Karpas-422 (cell line): ENCODE data around the gene PCBP4. TPM values are rescaled to one million over a fixed set of nuclear protein-coding genes. Genes with fewer than 3 reads are reported as not detected.

Experiments
- DNase-seq: peaks from one replicate; pipeline ENCODE4 v3.0.0-alpha.2; 2015
- H2AFZ ChIP-seq: fragments of 200-600 bp; sonication (generic); 2 replicates; pipeline ENCODE4 v1.6.1; 2014; ENCODE audit warnings: antibody characterized with exemption, low read length, mixed read lengths
- H3K27ac ChIP-seq: fragments of 200-600 bp; sonication (generic); 2 replicates; pipeline ENCODE4 v1.5.1; 2014; ENCODE audit warnings: mild to moderate bottlenecking, low read length, moderate library complexity
- H3K27me3 ChIP-seq: fragments of 200-600 bp; sonication (generic); 2 replicates; pipeline ENCODE4 v1.6.1; 2014; ENCODE audit warnings: low read length, mixed read lengths
- H3K36me3 ChIP-seq: fragments of 200-600 bp; sonication (generic); 2 replicates; pipeline ENCODE4 v1.6.1; 2014; ENCODE audit warnings: low read length, mixed read lengths; ENCODE audit not compliant: insufficient read depth
- H3K4me1 ChIP-seq: fragments of 200-600 bp; sonication (generic); 2 replicates; pipeline ENCODE4 v1.6.1; 2014; ENCODE audit warnings: mild to moderate bottlenecking, low read length, mixed read lengths
- H3K4me2 ChIP-seq: fragments of 200-600 bp; sonication (generic); 2 replicates; pipeline ENCODE4 v1.6.1; 2014; ENCODE audit warnings: low read length, low read depth, mild to moderate bottlenecking; ENCODE audit not compliant: poor library complexity, severe bottlenecking
- H3K4me3 ChIP-seq: fragments of 200-600 bp; sonication (generic); 2 replicates; pipeline ENCODE4 v1.5.1; 2014; ENCODE audit warnings: mild to moderate bottlenecking, antibody characterized with exemption, low read length, mixed read lengths
- H3K79me2 ChIP-seq: fragments of 200-600 bp; sonication (generic); 2 replicates; pipeline ENCODE4 v1.6.1; 2014; ENCODE audit warnings: mild to moderate bottlenecking, low read length, mixed read lengths
- H3K9ac ChIP-seq: fragments of 200-600 bp; sonication (generic); 2 replicates; pipeline ENCODE4 v1.6.0; 2014; ENCODE audit warnings: low read length
- H3K9me2 ChIP-seq: fragments of 200-600 bp; sonication (generic), shearing (Covaris generic); replicated peaks from 2 replicates; pipeline ENCODE4 v1.6.0; 2014; ENCODE audit warnings: mild to moderate bottlenecking, low read length, moderate library complexity; ENCODE audit not compliant: insufficient read depth
- H3K9me3 ChIP-seq: fragments of 300-700, 200-600 bp; sonication (generic); 2 replicates; pipeline ENCODE4 v1.6.1; 2014; ENCODE audit warnings: low read length, mixed read lengths
- H4K20me1 ChIP-seq: fragments of 200-600 bp; sonication (generic); 2 replicates; pipeline ENCODE4 v1.6.1; 2014; ENCODE audit warnings: mild to moderate bottlenecking, antibody characterized with exemption, low read length, low read depth; ENCODE audit not compliant: insufficient read depth
- total RNA-seq: library from RNA; depleted of rRNA; stranded (reverse); fragments of >200 nt; shearing (Covaris generic); gene quantifications from 2 replicates; pipeline ENCODE4 v1.2.3, GENCODE V29; 2014; ENCODE audit warnings: low replicate concordance

The PCBP4 gene
- total RNA-seq, 1 experiment from 2014 or later: 17.9 TPM

DNA sequence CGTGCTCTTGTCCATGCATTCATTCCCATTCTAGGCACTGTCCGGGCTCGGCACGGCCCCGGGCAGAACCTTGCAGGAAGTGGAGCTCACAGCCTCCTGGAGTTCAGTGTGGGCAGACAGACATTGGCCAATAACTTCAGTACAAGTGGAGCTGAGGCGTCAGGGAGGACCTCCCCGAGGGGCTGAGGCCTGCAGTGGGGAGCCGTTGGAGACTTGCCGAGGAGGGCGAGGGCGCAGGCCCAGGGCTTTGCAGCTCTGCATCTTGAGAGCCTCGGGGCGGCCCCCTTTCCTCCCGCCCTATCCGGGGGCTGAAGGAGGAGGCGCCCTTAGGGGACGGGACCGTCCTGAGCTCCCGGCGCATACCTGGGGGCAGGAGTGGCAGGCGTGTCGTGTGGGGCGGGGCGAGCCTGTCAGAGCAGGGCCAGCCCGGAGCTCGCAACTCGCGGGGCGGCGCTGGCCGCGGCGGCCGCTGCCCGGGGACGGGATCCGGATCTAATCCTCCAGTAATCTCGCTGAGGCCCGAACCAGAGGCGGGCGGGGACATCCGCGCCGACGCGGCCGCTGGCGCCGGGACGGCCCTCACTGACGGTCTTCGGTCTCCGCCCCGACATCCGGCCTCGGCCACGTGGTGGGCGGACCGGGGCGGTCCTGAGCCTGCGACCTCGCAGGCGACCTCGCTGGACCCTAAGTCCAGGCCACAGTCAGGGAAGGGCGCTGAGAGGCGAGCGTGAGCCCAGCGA, 15.8 kb upstream of the PCBP4 start, which contains the start of gene ACY1:
Gene ACY1, plus strand, starts transcription at position 698 of the 740 bp plus-strand sequence. CDS start 530 bp downstream, outside the sequence.
- H2AFZ ChIP-seq: peak within 1 kb of the TSS; percentile 63; the same call in 1 of the 2 replicates
- H3K4me1 ChIP-seq: peaks cover 35% of the 10 kb centered on the region

DNA sequence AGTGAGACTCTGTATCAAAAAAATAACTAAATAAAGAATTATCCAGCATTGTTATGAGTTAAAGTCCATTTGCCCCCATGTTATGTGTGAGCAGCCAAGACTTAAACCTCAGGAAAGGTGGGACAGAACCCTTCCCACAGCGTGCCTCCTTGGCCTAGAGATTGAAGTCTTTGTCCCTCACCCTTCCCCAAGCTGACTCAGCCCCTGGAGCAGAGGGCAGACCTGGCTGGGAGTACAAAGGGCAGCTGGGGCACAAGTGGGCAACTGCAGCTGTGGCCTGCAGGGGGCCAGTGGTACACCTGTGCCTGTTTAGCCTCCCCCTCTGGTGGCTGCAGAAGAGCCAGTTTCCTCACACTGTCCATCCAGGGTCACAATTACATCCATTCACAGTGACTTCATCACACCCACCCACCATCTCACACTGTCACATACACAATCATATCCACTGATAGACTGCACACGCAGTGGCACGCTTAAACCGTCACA, 15.1 kb upstream of the PCBP4 start:
- peak overlapping the region; percentile 83 for H3K4me3 ChIP-seq
- peaks cover 35% of the 10 kb centered on the region for H3K4me1 ChIP-seq
- peak; percentile 79 for DNase-seq
- no peaks in the 10 kb centered on the region for H3K27me3 ChIP-seq
- H3K79me2 ChIP-seq: peaks cover 35% of the 10 kb centered on the region
- no peaks in the 10 kb centered on the region for H4K20me1 ChIP-seq
- H3K9me2 ChIP-seq: no peaks in the 10 kb centered on the region
- peak overlapping the region; percentile 82 for H3K9ac ChIP-seq
- no peaks in the 10 kb centered on the region for H3K36me3 ChIP-seq
- peak overlapping the region; percentile 92 for H3K4me2 ChIP-seq
- peak overlapping the region; percentile 85 for H3K27ac ChIP-seq
- peak overlapping the region; percentile 1; the same call in 1 of the 2 replicates for H2AFZ ChIP-seq
- H3K9me3 ChIP-seq: no peaks in the 10 kb centered on the region

More for the DNA sequence above, 15.8 kb upstream of the PCBP4 start, which contains the start of gene ACY1:
- Histone ChIP-seq H3K36me3 (no peaks in the 10 kb centered on the region), H3K27ac (peak within 1 kb of the TSS; percentile 85), H3K27me3 (no peaks in the 10 kb centered on the region), H3K9ac (peak within 1 kb of the TSS; percentile 82), H3K9me3 (no peaks in the 10 kb centered on the region), H4K20me1 (no peaks in the 10 kb centered on the region), H3K4me3 (peak within 1 kb of the TSS; percentile 83), H3K79me2 (peaks cover 30% of the 10 kb centered on the region), H3K9me2 (no peaks in the 10 kb centered on the region), H3K4me2 (peak within 1 kb of the TSS; percentile 92)
- DNase-seq: peak; percentile 93

DNA sequence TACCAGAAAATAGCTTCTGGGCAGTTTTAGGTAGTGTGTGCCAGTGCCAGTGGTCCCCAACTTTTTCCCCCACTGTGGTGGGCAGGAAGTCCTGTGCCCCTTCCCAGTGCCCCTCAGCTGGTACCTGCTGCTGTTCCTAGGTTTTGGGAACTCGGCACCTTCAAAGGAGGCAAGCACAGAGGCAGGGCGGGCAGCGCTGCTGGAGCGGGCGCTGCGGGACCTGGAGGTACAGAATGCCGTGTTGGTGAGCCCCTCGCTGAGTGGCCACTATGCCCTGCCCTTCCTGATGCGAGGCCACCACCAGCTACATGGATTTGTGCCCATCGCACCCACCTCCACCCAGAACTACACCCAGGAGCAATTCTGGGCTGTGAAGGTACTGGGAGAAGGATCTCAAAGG, 13.0 kb upstream of the PCBP4 start:
- no peak overlapping the region for H3K9ac ChIP-seq
- no peak overlapping the region for H2AFZ ChIP-seq
- no peaks in the 10 kb centered on the region for H3K36me3 ChIP-seq
- H3K4me2 ChIP-seq: no peak overlapping the region
- no peak overlapping the region for H3K27ac ChIP-seq
- no peak for DNase-seq
- no peaks in the 10 kb centered on the region for H3K27me3 ChIP-seq
- no peaks in the 10 kb centered on the region for H3K9me2 ChIP-seq
- H3K79me2 ChIP-seq: peaks cover 44% of the 10 kb centered on the region
- peaks cover 47% of the 10 kb centered on the region for H3K4me1 ChIP-seq
- H4K20me1 ChIP-seq: no peaks in the 10 kb centered on the region
- no peak overlapping the region for H3K4me3 ChIP-seq
- H3K9me3 ChIP-seq: no peaks in the 10 kb centered on the region

DNA sequence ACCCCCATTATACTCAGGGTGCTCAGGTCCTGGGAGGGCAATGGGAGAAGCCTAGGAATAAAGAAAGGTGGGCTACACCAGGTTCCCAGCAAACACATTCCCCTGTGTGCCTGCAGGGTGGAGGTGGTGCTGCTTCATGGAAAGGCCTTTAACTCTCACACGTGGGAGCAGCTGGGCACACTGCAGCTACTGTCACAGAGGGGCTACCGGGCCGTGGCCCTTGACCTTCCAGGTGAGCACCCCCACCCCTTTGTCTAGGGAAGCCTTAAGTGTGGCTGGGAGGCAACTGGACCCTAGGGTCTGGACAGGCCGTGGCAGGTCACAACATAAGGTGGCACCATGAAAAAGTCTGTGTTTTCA, 10.9 kb upstream of the PCBP4 start:
- Histone ChIP-seq H3K9ac (no peak overlapping the region), H2AFZ (no peak overlapping the region), H3K36me3 (no peaks in the 10 kb centered on the region), H3K27me3 (no peaks in the 10 kb centered on the region), H3K9me3 (no peaks in the 10 kb centered on the region), H3K4me1 (peaks cover 37% of the 10 kb centered on the region), H3K4me3 (no peak overlapping the region), H3K4me2 (no peak overlapping the region), H3K79me2 (peaks cover 50% of the 10 kb centered on the region), H3K9me2 (no peaks in the 10 kb centered on the region), H3K27ac (no peak overlapping the region), H4K20me1 (no peaks in the 10 kb centered on the region)
- no peak for DNase-seq

DNA sequence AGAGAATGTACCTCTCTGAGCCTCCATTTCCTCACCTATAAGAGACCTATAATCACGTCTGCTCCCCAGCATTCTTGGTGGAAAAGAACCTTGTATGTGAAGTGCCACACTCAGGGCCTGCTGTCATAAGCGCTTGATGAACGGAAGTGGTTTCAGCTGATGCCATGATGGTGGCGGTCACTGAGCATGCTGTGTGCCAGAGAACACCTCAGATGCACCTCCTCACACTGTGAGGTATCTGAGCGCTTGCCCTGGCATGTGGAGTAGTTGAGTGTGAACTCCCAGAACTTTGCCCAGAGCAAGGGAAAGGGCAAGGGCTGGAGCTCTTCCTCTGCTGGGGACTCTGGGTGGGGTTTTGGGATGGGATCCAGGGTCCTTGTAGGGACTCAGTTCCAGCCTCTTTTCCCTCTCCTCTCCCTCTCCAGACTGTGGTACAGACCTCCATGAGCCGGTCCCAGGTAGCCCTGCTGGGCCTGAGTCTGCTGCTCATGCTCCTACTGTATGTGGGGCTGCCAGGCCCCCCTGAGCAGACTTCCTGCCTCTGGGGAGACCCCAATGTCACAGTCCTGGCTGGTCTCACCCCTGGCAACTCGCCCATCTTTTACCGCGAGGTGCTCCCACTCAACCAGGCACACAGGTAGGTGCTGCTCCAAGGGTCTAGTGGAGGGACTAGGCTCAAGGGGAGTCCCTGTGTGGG, 10.3 kb upstream of the PCBP4 start:
- peaks cover 55% of the 10 kb centered on the region for H3K79me2 ChIP-seq
- no peaks in the 10 kb centered on the region for H3K9me3 ChIP-seq
- H3K9me2 ChIP-seq: no peaks in the 10 kb centered on the region
- H3K4me3 ChIP-seq: no peak overlapping the region
- peak overlapping the region; percentile 27; the same call in 1 of the 2 replicates for H3K27ac ChIP-seq
- no peak overlapping the region for H3K9ac ChIP-seq
- no peak for DNase-seq
- H3K4me2 ChIP-seq: no peak overlapping the region
- H3K27me3 ChIP-seq: no peaks in the 10 kb centered on the region
- H4K20me1 ChIP-seq: no peaks in the 10 kb centered on the region
- H2AFZ ChIP-seq: no peak overlapping the region
- H3K36me3 ChIP-seq: no peaks in the 10 kb centered on the region
- peaks cover 34% of the 10 kb centered on the region for H3K4me1 ChIP-seq

DNA sequence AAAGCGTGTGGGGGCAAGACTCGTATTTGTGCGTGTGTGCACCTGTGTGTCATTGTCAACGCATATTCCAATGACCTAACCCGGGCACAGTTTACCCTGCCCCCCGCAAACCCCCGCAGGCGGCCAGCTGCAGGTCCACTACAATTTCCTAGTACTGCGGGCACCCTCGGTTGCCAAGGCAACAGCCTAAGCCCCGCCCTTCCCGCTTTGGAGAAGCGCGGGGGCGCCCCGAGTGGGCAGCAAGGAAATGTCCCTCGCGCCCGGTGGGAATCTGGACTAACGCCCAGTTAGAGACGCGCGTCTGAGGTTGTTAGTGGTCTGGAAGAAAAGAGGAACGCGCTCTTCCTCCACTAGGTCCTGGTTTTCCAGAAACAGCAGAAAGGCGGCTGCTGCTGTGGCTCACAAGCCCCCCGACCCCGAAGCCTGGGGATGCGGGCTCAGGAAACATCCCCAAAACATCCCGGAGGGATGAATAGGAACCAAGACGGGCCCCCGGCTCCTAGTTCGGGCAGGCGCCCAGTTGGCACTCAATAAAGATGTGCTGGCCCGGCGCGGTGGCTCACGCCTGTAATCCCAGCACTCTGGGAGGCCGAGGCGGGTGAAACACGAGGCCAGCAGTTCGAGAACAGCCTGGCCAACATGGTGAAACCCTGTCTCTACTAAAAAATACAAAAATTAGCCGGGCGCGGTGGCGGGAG, 8.7 kb upstream of the PCBP4 start:
- H3K4me2 ChIP-seq: peak overlapping the region; percentile 97
- peaks cover 34% of the 10 kb centered on the region for H3K4me1 ChIP-seq
- H3K27me3 ChIP-seq: no peaks in the 10 kb centered on the region
- H2AFZ ChIP-seq: peak overlapping the region; percentile 76
- H3K9me2 ChIP-seq: no peaks in the 10 kb centered on the region
- peak overlapping the region; percentile 96 for H3K4me3 ChIP-seq
- no peaks in the 10 kb centered on the region for H4K20me1 ChIP-seq
- H3K27ac ChIP-seq: peak overlapping the region; percentile 90
- no peaks in the 10 kb centered on the region for H3K36me3 ChIP-seq
- H3K79me2 ChIP-seq: peaks cover 55% of the 10 kb centered on the region
- peak; percentile 76 for DNase-seq
- no peaks in the 10 kb centered on the region for H3K9me3 ChIP-seq
- H3K9ac ChIP-seq: peak overlapping the region; percentile 99

DNA sequence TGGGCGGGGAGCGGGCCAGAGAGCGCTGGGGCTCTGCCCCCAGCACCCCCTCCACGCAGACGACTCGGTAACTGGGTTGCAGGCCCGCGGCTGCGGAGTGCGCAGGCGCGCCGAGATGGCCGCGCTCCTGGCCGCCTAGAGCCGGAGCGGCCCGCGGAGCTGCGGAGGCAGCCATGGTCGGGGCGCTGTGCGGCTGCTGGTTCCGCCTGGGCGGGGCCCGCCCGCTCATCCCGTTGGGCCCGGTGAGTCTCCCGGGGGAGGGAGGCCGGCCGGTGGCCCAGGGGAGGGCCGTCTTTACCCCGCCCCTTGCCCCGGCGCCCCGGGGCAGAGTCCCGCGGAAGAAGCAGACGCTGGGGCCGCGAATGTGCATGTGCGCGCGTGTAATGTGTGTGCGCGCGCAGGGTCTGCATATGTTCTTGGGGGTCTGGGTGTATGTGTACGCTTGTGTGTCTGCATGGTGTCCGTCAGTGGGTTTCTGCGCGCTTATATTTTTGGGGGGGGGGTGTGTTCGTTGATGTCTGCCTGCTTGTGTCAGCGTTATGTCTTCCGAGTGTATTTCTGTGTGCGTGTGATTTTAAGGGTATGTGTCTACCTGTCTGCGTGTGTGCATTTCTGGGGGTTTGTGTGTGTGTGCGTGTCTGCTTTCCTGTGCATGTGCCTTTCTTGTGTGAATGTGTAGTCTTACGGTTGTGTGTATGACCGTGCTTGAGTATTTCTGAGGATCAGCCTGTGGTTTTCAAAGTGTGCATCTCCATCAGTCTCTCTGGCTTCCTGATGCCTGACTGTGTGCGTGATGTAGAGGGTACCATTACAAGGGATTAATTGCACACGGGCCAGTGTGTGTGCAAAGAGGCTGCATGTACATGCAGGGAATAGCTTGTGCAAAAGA, 8.0 kb upstream of the PCBP4 start, which contains the start of gene ABHD14A:
Gene ABHD14A, plus strand, starts transcription at position 102 of the 889 bp plus-strand sequence. Its CDS starts 72 bp downstream, at position 174.
- Histone ChIP-seq H3K27ac (peak within 1 kb of the TSS; percentile 90), H3K36me3 (0 out of 2 replicates have a peak, but pooled peaks cover 2% of the 10 kb centered on the region), H3K79me2 (peaks cover 47% of the 10 kb centered on the region), H3K27me3 (no peaks in the 10 kb centered on the region), H3K9me2 (no peaks in the 10 kb centered on the region), H3K4me1 (peaks cover 40% of the 10 kb centered on the region), H4K20me1 (no peaks in the 10 kb centered on the region), H3K4me3 (peak within 1 kb of the TSS; percentile 96), H3K4me2 (peak within 1 kb of the TSS; percentile 97), H3K9ac (peak within 1 kb of the TSS; percentile 99), H3K9me3 (no peaks in the 10 kb centered on the region), H2AFZ (peak within 1 kb of the TSS; percentile 76)
- peak; percentile 93 for DNase-seq
